Upper lobe of left lung (tissue), 4 donors: ENCODE data around the gene DPH6.

ENCODE experiments used
- CTCF ChIP-seq, 6 experiments: fragments of 450-650 bp in 4 of 6; fragments of 200-600 bp in 2 of 6; sonication (generic) in 2 of 6; IDR thresholded peaks; one replicate each; pipeline ENCODE4 v1.5.1; 2016 to 2019; ENCODE audit warnings: antibody characterized with exemption in 6 of 6
- EP300 ChIP-seq, 4 donors: sonication (generic); formaldehyde crosslinking; IDR thresholded peaks; one replicate each; pipeline ENCODE4 v1.5.1; 2017; ENCODE audit warnings: antibody characterized with exemption in 4 of 4, control low read depth in 2 of 4
- POLR2A ChIP-seq, 4 donors: fragments of 450-650 bp; IDR thresholded peaks; one replicate each; pipeline ENCODE4 v1.5.1; 2016 to 2017; ENCODE audit warnings: antibody characterized with exemption in 4 of 4, mild to moderate bottlenecking in 2 of 4

GRCh38 chr15:35362195-35362829, 183.7 kb downstream of the DPH6 start:
- TF ChIP-seq CTCF (IDR thresholded peaks at IDR 0.05) (no peak), POLR2A (IDR thresholded peaks at IDR 0.05) (no peak), EP300 (IDR thresholded peaks at IDR 0.05) (no peak)
